SW480 (cell line): ENCODE measurements around the gene RMDN3.
A peak's percentile ranks its signal among the peaks of the same experiment; 100 is the strongest.

ENCODE experiments used
- DNase-seq: peaks from one replicate; pipeline ENCODE4 v3.0.0-alpha.2; 2016; ENCODE audit warnings: low spot score

Gene RMDN3, protein sequence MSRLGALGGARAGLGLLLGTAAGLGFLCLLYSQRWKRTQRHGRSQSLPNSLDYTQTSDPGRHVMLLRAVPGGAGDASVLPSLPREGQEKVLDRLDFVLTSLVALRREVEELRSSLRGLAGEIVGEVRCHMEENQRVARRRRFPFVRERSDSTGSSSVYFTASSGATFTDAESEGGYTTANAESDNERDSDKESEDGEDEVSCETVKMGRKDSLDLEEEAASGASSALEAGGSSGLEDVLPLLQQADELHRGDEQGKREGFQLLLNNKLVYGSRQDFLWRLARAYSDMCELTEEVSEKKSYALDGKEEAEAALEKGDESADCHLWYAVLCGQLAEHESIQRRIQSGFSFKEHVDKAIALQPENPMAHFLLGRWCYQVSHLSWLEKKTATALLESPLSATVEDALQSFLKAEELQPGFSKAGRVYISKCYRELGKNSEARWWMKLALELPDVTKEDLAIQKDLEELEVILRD

DNA sequence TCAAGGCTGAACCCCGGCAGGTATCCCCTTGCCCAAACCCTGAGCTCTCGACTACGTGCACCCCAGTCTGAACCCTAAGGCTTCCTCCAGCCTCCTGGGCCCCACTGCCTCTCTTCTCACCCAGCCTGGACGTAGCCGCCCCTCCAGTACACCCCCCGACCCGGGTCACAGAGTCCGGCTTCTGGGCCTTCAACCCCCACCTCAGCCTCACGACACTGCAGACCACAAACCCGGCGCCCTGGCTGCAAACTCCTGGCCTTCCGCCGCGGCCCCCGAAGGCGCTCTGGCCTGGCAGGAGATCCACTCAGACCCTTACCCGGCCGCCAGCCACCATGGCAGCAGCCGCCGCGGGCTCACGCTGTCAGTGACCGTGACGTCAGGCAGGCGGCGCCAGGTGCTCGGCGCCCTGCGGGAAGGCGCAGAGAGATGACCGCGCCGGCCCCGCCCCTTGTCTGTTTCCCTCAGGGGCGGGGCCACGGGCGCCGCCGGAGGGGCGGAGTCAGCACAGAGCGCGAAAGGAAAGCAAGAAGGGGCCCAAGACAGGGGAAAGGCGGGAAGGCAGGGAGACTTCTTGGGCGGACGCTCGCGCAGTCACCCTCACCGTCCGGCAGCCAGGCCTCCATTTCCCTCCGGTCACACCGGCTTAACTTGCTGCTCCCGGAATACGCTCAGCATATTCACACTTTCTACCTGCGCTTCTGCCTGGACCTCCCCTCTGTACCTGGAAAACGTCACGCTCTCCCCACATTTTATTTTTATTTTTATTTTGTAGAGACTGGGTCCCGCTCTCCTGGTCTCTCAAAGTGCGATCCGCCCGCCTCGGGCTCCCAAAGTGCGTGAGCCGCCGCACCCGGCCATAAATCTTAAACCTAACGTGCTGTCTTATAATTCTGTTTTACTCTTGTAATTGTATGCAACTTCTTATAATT lies at the start of gene RMDN3:
Gene RMDN3 (minus strand): TSS at position 372 of the 929 bp plus-strand sequence. CDS start 471 bp downstream, outside the sequence.
- DNase-seq, result peak; percentile 84

DNA sequence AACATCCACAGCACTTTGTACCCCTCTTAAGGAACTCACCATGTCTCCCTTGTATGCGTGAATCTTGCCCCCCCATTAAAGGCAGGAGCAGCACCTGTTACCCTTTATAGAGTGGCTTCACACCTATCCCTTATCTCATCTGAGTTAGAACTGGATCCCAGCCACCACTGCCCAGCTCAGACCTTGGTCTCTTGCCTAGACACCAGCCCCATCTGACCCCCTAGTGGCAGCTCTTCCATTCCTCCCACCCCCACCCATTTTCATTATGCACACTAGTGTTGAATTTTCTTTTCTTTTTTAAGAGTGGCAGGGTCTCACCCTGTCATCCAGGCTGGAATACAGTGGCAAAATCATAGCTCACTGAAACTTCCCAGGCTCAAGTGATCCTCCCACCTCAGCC lies 48.6 kb upstream of the RMDN3 start:
- no peak for DNase-seq

DNA sequence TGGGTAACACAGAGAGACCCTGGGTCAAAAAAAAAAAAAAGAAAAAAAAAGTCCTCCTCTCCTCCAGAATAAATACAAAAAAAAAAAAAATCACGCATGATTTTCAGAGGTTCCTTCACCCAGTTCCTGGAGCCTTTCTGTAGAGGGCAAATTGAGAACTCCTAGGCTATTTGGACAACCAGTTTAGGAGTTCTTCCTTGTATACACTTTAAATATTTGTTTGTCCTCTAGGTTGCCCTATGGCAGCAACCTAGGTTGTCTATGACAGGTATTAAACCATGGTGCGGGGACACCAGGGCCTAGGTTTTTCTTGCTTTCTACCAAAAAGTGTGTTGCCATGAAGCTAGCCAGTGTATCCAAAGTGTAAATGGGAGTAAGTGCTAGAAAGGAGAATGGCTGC lies 48.0 kb upstream of the RMDN3 start:
- DNase-seq, result no peak

DNA sequence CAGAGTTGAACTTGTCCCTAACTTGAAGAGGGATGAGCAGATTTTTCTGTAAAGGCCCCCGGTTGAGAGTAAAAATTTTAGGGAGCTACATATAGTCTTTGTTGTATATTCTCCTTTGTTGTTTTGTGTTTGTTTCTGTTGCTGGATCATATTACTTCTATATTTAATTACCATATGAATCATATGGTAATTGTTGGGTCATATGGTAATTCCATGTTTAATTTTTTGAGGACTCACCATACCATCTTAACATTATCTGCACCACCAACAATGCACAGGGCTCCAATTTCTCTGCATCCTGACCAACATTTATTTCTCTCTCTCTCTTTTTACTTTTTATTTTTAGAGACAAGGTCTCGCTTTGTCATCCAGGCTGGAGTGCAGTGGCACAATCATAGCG lies 44.5 kb upstream of the RMDN3 start:
- DNase-seq, result no peak

DNA sequence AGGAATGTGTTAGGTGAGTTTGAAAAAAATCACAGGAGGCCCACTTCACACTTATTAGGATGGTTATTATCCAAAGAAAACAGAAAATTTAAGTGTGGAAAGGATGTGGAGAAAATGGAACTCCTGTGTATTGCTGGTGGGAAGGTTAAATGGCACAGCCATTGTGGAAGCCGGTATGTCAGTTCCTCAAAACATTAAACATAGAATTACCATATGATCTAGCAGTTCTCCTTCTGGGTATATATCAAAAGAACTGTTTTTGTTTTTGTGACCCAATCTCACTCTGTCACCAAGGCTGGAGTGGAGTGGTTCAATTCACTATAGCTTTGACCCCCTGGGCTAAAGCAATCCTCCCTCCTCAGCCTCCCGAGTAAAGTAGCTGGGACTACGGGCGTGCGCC lies 41.5 kb upstream of the RMDN3 start:
- DNase-seq, result no peak

DNA sequence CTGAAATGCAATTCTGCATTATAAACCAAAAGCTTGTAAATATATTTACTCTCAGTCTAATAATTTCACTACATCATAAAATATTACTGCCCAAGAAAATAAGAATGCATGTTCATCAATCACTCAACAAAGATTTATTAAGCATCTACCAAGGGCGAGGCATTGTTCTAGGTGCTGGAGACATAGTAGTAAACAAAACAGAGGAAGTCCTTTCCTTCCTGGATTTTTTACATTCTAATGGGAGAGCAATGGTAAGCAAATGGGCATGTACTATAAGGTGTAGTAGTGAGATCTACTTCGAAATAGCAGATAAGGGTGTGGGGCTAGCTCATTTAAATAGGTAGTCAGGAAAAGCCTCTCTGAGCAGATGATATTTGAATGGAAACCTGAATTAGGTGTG lies 41.0 kb upstream of the RMDN3 start:
- DNase-seq, result no peak

DNA sequence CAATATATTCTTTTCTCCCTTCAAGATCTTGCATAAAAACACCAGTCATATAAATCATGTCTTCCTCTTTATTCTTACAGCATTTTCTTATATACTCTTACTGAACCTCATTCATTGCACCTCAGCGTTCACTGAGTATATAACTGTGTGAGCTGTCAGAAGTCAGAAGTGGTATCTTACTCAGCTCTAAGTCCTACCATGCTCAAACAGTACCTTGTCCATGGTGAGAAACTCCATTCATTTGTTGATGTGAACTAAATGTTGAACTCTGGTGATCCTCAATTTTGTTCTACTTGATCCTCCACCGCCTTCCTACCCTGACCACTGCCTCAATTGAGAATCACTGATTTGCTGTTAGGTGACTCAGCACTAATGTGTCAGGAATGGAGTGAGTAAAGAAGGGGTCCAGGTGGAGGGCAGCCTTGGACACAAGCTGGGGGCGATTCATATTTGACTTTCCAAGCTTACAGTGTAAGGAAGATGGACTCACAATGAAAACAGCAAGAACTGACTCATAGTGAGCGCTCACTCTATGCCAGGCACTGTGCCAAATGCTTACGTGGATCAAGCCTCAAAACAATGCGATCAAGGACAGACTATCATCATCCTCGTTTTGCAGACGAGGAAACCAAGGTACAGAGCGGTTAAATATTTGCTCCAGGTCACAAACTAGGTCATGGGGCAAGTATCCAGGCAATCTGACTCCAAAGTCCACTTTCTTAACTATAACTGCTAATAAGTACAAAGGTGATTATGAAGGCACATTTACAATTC lies 38.3 kb upstream of the RMDN3 start:
- DNase-seq, result no peak

DNA sequence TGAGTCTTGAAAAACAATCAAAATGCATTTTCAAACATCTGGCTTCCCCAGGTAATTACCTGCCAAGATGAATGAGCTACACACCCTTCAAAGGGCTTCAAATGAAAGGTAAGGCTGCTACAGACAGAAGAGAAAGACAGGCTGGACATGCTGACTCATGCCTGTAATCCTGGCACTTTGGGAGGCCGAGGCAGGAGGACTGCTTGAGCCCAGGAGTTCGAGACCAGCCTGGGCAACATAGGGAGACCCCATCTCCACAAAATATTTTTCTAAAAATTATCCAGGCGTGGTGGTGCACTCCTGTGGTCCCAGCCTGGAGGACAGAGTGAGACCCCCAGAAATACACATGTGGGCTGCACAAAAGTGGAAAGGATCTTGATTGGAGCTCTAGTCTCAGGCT lies 37.3 kb upstream of the RMDN3 start:
- DNase-seq, result no peak

DNA sequence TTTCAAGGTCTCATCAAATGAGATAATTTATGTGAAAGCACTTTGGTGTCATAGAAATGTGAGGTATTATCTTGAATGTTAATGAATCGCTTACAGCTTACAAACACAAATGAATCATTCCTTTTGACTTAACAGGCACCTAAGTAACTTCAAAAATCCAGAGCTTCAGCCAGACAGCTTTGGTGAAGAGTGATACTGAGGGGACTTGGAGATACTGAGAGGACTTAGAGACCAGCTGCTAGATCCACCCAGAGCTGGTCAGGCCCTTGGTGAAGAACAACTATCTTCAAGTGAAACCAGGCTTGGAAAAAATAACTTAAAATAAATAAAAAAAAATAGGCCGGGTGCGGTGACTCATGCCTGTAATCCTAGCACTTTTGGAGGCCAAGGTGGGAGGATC lies 35.7 kb upstream of the RMDN3 start:
- DNase-seq, result no peak

DNA sequence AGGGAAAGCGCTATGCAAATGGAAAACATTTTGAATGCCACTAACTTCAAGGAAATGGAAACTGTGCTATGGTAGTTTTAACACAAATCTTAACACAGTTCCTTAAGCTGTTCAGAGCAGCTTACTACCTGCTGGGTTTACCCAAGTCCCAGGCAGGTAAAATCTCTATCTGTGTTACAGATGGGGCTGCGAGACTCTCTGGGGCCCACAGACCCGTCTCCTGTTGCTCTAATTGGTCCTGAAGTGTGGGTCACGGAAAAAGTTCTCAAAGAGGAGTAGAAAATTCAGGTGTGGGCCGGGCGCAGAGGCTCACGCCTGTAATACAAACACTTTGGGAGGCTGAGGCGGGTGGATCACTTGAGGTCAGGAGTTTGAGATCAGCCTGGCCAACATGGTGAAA lies 34.9 kb upstream of the RMDN3 start:
- no peak for DNase-seq

DNA sequence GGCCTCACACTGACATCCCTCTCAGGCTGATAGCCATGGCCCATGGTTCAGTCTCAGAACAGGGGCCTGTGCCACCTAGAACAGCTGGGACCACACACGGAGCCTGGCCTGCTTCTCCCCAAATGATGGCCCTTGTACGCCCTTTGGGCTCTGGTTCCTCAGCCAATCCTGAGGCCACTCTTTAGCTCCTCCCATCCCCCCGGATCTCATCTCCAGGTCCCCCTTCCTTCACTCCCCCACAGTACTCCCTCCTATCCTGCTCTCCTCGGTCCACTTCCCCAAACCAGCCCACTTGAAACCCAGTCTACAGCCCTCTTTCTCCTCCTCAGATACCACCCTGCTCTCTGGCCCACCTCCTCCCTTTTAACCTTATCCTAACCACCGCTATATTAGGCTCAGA lies 34.1 kb upstream of the RMDN3 start:
- DNase-seq, result no peak

DNA sequence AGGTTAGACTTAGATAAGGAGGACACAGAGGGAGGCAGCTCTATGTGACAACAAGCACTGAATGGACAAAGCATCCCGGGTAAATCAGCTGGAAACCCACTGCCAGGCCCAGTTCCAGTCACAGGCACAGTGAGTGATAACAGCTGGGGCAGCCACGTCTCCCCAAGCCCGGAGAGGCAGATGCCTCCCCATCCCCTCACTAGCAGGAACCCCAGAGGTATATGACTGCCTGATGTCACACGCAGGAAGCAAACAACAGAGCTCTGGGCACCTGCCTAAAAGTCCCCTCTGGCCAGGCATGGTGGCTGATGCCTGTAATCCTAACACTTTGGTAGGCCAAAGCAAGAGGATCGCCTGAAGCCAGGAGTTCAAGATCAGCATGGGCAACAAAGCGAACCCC lies 32.9 kb upstream of the RMDN3 start:
- no peak for DNase-seq

DNA sequence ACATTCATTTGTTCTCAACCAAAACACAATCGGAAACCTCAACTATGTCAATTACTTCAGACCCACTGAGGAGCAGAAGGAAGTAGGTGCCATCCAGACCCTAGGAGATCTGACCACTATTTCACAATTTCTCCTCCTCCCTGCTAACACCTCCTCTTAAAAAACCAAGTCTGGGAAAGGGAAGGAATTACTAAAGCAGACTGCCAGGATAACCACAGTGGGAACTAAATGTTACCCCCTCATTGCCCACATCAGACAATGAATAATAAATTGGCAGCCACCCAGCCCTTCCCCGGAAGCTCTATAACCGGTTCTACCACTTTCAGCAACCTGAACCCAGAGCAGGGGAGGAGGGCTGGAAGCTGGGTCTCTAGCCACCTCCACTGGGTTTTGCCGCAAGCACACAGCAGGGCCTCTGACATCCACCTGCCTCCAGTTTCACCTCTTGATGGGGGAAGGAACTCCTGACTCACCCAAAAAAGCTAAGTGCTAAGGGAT lies 32.3 kb upstream of the RMDN3 start:
- peak; percentile 86 for DNase-seq

DNA sequence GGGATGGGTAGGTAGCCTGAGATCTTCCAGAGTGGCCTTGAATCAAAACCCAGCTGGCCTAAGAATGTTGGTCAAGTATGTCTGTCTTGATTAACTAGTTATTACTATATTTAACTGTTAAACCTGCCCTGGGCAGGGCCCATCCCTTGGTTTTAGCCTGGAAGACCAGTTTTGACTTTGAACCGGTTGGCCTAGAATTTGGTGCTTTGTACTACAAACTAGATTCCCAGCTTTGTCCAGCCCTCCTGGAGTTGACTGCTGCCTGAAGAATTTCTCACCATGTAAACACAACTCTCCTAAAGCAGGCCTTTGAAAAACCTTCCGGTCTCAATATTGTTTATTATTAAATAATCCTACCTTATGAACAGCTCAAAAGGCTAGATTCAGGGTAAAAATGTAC lies 30.8 kb upstream of the RMDN3 start:
- no peak for DNase-seq

DNA sequence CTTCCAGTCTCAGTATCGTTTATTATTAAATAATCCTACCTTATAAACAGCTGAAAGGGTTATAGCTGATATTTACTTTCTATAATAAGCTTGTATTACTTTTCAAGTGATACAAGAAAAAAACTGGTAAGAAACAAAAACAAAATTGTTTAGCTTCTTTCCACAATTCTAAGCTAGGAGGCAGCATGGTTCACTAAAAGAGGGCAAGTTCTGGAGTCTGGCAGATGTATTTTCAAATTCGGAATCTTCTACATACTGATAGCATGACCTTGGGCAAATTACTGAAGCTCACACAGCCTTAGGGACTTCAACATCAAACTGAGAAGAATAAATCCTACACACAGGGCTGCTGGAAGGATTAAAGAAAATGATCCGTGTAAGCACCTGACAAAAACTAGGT lies 30.1 kb upstream of the RMDN3 start:
- no peak for DNase-seq

DNA sequence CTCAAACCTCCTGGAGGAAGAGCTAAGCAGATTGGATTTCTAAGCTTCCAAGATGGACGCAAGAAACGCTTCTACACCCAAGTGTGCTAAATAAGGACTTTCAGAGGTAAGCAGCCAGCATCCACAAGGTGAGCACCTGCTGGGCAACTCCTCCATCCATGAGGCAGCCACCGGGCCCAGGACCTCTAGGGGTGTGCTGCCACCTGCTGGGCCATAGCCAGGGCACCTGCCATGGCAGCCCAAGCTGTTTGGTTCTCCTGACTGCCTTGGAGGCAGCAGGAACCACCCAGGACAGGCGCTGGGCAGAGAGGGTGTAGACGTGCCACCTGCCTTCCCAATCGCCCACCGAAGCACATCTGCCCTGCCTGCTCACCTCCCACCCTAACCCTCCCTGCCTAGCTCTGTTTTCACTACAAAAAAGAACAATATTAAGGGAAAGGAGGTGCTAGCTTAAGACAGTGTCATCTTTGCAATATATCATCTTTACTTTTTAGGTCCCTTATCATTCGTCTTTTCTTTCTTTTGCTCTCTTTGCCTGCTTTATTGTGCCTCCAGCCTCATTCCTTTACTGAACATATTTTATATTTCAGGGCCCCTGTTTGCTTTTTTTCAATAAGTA lies 27.7 kb upstream of the RMDN3 start:
- DNase-seq, result peak; percentile 69

DNA sequence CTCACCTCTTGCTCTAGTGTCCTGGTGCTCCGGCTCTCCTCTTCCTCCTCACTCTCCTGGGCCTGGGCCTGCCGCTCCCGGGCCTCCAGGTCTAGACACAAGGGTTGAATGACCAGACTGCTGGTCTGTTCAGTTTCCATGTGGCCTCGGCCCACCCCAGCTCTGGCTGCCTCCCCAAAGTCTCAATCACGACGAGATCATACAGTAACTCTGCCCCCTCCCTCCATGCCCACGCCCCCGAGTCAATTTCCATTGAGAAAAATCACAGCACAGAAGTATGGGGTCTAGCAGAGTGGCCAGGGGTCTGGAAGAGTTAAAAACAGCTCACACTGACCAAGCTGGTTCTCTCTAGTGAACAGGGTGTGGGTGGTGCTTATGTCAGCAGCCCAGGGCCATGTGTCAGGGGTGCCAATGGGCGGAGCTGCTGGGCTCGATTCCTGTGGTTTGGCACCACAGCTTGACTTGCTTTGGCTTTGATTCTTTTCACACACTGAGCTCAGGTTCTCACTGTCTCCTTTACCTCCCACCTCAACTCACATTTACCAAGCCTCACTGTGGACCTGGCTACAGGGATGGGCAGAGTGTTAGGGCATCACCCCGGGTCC lies 21.6 kb upstream of the RMDN3 start:
- peak; percentile 74 for DNase-seq

DNA sequence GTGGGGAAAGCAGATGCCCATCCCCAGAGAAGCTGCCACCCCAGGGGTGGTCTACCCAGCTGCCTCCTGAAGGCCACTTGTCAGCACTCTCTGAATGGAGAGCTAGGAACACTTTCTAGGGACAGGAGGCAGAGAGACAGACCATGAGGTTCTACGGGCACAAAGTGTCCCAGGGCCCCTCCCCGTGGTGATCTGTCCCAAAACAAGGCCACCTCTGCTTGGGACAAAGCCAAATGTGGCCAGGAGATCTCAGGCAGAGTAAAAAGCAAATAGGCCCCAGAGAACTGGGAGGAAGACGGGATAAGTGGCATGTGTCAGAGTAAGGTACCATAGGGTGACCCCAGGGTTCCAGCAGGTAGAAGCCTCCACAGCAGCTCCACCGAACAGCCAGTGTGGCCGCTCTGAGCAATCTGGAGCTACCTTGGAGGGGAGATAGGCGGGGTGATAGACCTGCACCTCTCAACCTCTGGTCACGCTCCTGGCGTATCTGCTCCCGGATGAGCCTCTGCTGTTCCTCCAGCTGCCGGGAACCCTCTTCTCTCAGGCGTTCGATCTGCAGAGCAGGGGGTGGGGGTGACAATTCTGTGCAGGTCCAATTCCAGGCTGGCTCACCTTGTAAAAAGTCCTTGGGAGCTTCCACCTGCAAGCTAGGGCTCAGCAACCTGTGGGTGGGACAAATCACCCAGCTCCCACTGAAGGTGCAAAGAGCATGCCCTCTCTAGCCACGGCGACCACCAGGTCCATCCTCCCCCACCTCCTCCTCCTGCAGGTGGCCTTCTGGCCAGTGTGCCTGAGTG lies 20.9 kb upstream of the RMDN3 start:
- no peak for DNase-seq

DNA sequence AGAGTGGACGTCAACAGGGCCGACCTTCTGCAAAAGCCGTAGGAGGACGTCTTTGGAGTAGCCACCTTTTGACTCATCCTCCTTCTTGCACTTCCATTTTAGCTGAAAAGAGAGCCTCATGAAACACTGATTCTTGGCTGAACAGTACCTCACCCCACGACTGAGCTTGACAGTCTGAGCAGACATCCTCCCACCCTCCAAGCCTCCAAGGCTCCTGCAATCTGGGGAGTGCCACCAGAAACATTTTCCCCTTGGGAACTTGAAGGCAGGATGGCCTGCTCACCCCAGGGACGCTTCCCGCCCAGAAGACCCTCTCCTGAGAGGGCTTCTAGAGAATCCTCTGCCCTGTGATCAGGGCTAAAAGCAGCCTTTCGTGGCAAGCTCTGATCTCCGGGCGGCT lies 20.0 kb upstream of the RMDN3 start:
- no peak for DNase-seq

DNA sequence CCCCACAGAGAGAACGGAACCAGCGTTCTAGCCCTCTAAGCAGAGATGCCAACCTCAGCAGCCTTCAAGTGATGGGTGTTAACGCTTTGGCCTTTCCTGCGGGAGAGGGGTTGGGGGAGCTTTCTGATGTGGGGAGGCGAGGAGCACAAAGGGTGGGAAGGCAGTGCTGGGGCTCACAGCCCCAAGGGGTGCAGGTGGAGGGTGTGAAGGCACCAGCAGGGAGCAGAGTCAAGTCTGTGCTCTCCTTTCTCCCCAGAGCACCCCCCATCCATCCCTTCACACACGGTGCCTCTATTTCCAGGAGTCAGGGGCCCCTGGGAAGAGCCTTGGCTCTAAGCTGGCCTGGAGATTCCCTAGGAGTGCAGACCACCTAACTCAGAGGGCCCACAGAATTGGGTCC lies 18.8 kb upstream of the RMDN3 start:
- DNase-seq, result no peak
